C4-2B (cell line): ENCODE measurements around the gene MEX3A.
"Not testable (repeated sequence)": the region's sequence is repeated elsewhere in the genome, so short reads cannot be mapped to it uniquely, and the experiment has no call there.

Source experiments
- H3K27ac ChIP-seq: fragments of 450-650 bp; 2 replicates; pipeline ENCODE4 v1.5.1; 2017
- CTCF ChIP-seq: fragments of 450-650 bp; conservative IDR thresholded peaks from 2 replicates; pipeline ENCODE4 v1.5.1; 2017; ENCODE audit warnings: mild to moderate bottlenecking
- ZFX ChIP-seq: fragments of 450-650 bp; IDR thresholded peaks from 2 replicates; pipeline ENCODE4 v1.6.1; 2017

MEX3A gene

GRCh38 chr1:156122086-156122485 lies 39.8 kb upstream of the MEX3A start:
- H3K27ac ChIP-seq: peak overlapping the region; percentile 80
- no peak for TF ChIP-seq ZFX
- no peak for TF ChIP-seq CTCF

GRCh38 chr1:156121457-156121856 lies 39.2 kb upstream of the MEX3A start:
- TF ChIP-seq CTCF: no peak
- no peak for TF ChIP-seq ZFX
- H3K27ac ChIP-seq: no peak overlapping the region

- H3K27ac ChIP-seq: not testable (repeated sequence)
Measured at GRCh38 chr1:156121005-156121404, 38.7 kb upstream of the MEX3A start.

GRCh38 chr1:156120318-156120717 lies 38.1 kb upstream of the MEX3A start:
- TF ChIP-seq ZFX (no peak), CTCF (no peak)
- H3K27ac ChIP-seq: no peak overlapping the region

- no peak overlapping the region for H3K27ac ChIP-seq
- TF ChIP-seq ZFX (no peak), CTCF (no peak)
Measured at GRCh38 chr1:156119503-156120209, 37.4 kb upstream of the MEX3A start.

- TF ChIP-seq ZFX (no peak), CTCF (no peak)
- H3K27ac ChIP-seq: no peak overlapping the region
Measured at GRCh38 chr1:156118177-156118868, 36.1 kb upstream of the MEX3A start.

- TF ChIP-seq CTCF (no peak), ZFX (no peak)
- H3K27ac ChIP-seq: no peak overlapping the region
Measured at GRCh38 chr1:156117414-156118176, 35.3 kb upstream of the MEX3A start.

GRCh38 chr1:156116731-156117130 lies 34.5 kb upstream of the MEX3A start:
- H3K27ac ChIP-seq: not testable (repeated sequence)
